Uterus (tissue), 4 donors: Measurements from ENCODE around the gene BMPR1A. TPM values are rescaled to one million over a fixed set of nuclear protein-coding genes. Genes with fewer than 3 reads are reported as not detected.

Experiments
- DNase-seq, 2 donors: peaks; one replicate each; pipeline ENCODE4 v3.0.0-alpha.2; 2019 to 2020
- H3K27ac ChIP-seq, 2 donors: fragments of 200-600 bp; sonication (generic); 1 replicate in 1 of 2; 2 replicates in 1 of 2; pipeline ENCODE4 v1.5.1; 2016 to 2018
- H3K27me3 ChIP-seq, 2 donors: fragments of 200-600 bp; sonication (generic); one replicate each; pipeline ENCODE4 v1.5.1; 2018 to 2019; ENCODE audit warnings: control low read depth in 1 of 2
- H3K36me3 ChIP-seq, 2 donors: fragments of 200-600 bp; sonication (generic); one replicate each; pipeline ENCODE4 v1.5.1; 2019; ENCODE audit warnings: control low read depth in 1 of 2
- H3K4me1 ChIP-seq, 2 donors: fragments of 200-600 bp; sonication (generic); one replicate each; pipeline ENCODE4 v1.5.1; 2018 to 2019; ENCODE audit warnings: control low read depth in 1 of 2
- H3K4me3 ChIP-seq, 2 donors: fragments of 200-600 bp; sonication (generic); 1 replicate in 1 of 2; 2 replicates in 1 of 2; pipeline ENCODE4 v1.5.1; 2018 to 2019; ENCODE audit warnings: mild to moderate bottlenecking in 1 of 2
- H3K9me3 ChIP-seq, 2 donors: fragments of 200-600 bp; sonication (generic); one replicate each; pipeline ENCODE4 v1.5.1; 2019; ENCODE audit warnings: control low read depth in 1 of 2
- CTCF ChIP-seq, 4 experiments: fragments of 200-600 bp in 2 of 4; fragments of 450-650 bp in 2 of 4; sonication (generic) in 2 of 4; IDR thresholded peaks; one replicate each; pipeline ENCODE4 v1.5.1; 2016 to 2019; ENCODE audit warnings: antibody characterized with exemption in 4 of 4, mild to moderate bottlenecking in 2 of 4, moderate library complexity in 1 of 4
- POLR2A ChIP-seq, 2 donors: fragments of 450-650 bp; IDR thresholded peaks; one replicate each; pipeline ENCODE4 v1.6.1; 2016; ENCODE audit warnings: antibody characterized with exemption in 2 of 2, mild to moderate bottlenecking in 1 of 2, moderate library complexity in 1 of 2
- intact Hi-C: fragments of 100-400 bp; cut with DNase I; formaldehyde crosslinking; loops from one replicate; pipeline ENCODE4 v1.15.1; 2023; ENCODE audit warnings: low total_unique reads
- total RNA-seq, 4 donors: library from RNA; depleted of rRNA in 3 of 4; stranded (reverse); fragments of >200 nt in 3 of 4; gene quantifications; one replicate each; pipeline versions ENCODE4 v1.1.0 to v1.2.4, GENCODE V29; 2014 to 2023
- donor health status: DM: yes; HTN: yes; CAD: no.

BMPR1A gene
- total RNA-seq, 4 donors from 2014 or later = 27.4 to 175 (median 69.2) TPM

GRCh38 chr10:86840498-86840897 is 84.1 kb downstream of the BMPR1A start:
- Histone ChIP-seq H3K4me1 (no peaks in the 10 kb centered on the region), H3K9me3 (no peaks in the 10 kb centered on the region), H3K36me3 (no peaks in the 10 kb centered on the region), H3K4me3 (no peak overlapping the region), H3K27me3 (no peaks in the 10 kb centered on the region), H3K27ac (no peak overlapping the region)
- intact Hi-C loops = no loop called here
- no peak for TF ChIP-seq CTCF (IDR thresholded peaks at IDR 0.05)
- TF ChIP-seq POLR2A (IDR thresholded peaks at IDR 0.05) = no peak
- no peak for DNase-seq

GRCh38 chr10:86846088-86846487 is 89.7 kb downstream of the BMPR1A start:
- no peaks in the 10 kb centered on the region for H3K36me3 ChIP-seq
- H3K9me3 ChIP-seq = no peaks in the 10 kb centered on the region
- DNase-seq = no peak
- intact Hi-C loops = no loop called here
- H3K27ac ChIP-seq = no peak overlapping the region
- no peak for TF ChIP-seq POLR2A (IDR thresholded peaks at IDR 0.05)
- no peaks in the 10 kb centered on the region for H3K4me1 ChIP-seq
- no peaks in the 10 kb centered on the region for H3K27me3 ChIP-seq
- no peak overlapping the region for H3K4me3 ChIP-seq

DNA sequence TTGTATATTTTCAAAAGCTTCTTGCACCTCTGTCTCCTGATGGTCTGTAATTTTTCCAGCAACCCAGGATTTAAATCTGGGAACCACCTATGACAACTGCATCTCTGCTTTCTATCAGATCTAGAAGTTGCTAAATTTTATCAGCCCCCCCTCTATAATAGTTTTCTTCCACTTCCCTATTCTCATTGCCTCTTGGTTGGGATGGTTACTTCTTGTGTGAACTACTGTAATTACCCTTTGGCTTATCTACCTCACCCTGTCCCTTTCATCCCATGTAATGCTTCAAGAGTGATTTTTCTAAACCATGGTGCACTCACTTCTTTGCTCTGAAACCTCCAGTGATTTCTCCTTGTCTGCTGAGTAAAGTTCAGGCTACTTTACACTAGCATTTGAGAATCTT is 92.3 kb downstream of the BMPR1A start:
- H3K4me3 ChIP-seq = no peak overlapping the region
- H3K27me3 ChIP-seq = no peaks in the 10 kb centered on the region
- no peaks in the 10 kb centered on the region for H3K9me3 ChIP-seq
- no peaks in the 10 kb centered on the region for H3K4me1 ChIP-seq
- H3K27ac ChIP-seq = no peak overlapping the region
- intact Hi-C loops = no loop called here
- no peaks in the 10 kb centered on the region for H3K36me3 ChIP-seq
- no peak for DNase-seq
- TF ChIP-seq POLR2A (IDR thresholded peaks at IDR 0.05) (no peak), CTCF (IDR thresholded peaks at IDR 0.05) (no peak)

- H3K9me3 ChIP-seq = no peaks in the 10 kb centered on the region
- no peak overlapping the region for H3K4me3 ChIP-seq
- no peak for TF ChIP-seq CTCF (IDR thresholded peaks at IDR 0.05)
- no peak for TF ChIP-seq POLR2A (IDR thresholded peaks at IDR 0.05)
- no peaks in the 10 kb centered on the region for H3K4me1 ChIP-seq
- H3K36me3 ChIP-seq = no peaks in the 10 kb centered on the region
- DNase-seq = no peak
- no peak overlapping the region for H3K27ac ChIP-seq
- intact Hi-C loops = no loop called here
- no peaks in the 10 kb centered on the region for H3K27me3 ChIP-seq
Measured at GRCh38 chr10:86849181-86849894, 92.9 kb downstream of the BMPR1A start.

GRCh38 chr10:86850481-86850880 is 94.1 kb downstream of the BMPR1A start:
- Histone ChIP-seq H3K36me3 (no peaks in the 10 kb centered on the region), H3K4me1 (no peaks in the 10 kb centered on the region), H3K27ac (no peak overlapping the region), H3K4me3 (no peak overlapping the region), H3K9me3 (no peaks in the 10 kb centered on the region), H3K27me3 (no peaks in the 10 kb centered on the region)
- TF ChIP-seq POLR2A (IDR thresholded peaks at IDR 0.05) (no peak), CTCF (IDR thresholded peaks at IDR 0.05) (no peak)
- intact Hi-C loops = no loop called here
- no peak for DNase-seq
